ENCODE data around the gene GATA3.

The GATA3 gene

DNA sequence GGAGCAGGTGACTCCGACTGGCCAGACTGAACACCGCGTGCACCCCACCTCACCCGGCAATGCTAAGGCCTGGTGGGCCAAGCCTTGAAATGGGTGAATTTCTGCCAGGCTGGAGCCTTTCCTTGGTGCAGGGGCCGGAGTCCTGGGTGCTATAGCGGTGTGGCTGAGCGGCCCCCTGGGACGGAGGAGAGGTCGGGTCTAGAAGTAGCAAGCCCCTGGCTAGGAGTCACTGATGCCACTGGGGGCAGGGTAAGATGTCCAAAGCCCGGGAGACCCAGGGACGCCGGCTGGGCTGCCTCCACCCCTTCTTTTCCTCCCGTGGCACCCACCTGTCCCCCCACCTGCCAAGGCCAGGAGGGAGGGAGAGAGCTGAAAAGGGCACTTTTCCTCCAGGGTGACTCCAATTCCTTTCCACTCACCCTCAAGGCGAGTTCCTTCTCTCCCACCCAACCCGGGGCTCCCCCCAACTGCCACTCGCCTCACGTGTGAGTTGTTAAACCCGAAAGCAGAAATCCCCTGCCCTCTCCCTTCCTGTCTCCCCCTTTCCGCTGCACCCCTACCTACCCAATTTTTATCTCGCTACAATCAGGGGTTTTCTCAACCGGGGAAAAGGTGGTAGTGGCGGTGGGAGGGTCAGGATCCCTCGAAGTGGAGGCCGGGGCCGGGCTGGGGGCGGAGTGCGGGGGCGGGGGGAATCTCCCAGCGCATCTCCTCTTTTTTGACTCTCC is 6.0 kb upstream of the GATA3 start:
- H3K9ac ChIP-seq: no peak overlapping the region
- H4K20me1 ChIP-seq: peaks cover 0 to 97% (median 91%) of the 10 kb centered on the region in 11 experiments; a peak in 19 of 22 replicates
- H3K27me3 ChIP-seq: peaks cover 99 to 100% (median 100%) of the 10 kb centered on the region in 11 experiments

DNA sequence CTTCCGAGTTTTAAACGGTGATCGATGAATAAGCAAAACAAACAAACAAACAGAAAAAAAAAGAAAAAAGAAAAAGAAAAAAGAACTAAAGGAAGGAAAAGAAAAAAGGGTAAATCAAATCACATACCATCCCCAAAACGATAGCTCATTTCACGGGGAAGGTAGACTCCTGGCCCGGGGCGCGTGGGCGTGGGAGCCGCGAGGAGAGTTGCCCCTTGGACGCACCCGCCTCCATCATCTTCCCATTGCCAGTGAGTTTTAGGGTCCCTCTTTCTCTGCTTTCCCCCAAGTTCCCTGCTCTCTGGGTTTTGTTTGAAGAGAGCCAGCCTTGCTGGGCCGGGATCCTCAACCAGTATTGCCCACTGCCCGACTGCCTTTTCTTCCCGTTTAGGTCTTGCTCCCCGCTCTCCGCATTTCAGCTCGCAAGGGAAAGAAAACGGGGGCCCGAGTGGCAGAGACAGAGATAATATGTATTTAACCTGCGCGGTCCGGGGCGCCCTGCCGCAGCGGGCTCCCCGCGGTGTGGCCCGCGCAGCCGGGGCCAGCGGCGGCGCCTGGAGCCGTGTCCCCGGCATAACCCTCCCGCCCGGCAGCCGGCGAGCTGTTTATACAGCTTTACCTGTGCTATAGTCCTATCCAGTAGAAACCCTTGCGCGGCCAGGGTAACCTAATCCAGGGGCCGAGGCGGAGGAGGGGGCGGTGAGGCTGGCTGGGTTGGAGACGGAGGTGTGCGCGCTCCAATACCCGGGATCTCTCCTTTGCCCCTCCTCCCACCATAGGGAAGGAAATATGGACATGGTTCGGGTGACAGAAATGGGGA is 5.2 kb upstream of the GATA3 start:
- Histone ChIP-seq H3K27ac (no peak overlapping the region), H3K9me3 (replicated peaks in 1 of 11) (no peaks in the 10 kb centered on the region), H3K4me1 (peaks cover 25 to 53% (median 36%) of the 10 kb centered on the region in 10 experiments; a peak in 19 of 20 replicates), H4K20me1 (peaks cover 0 to 99% (median 84%) of the 10 kb centered on the region in 11 experiments; a peak in 19 of 22 replicates), H3K4me2 (peak overlapping the region; percentile 68 to 92 (median 77)), H3K36me3 (no peaks in the 10 kb centered on the region), H3K9ac (no peak overlapping the region), H3K27me3 (peaks cover 99 to 100% (median 100%) of the 10 kb centered on the region in 11 experiments), H3K4me3 (peak overlapping the region; percentile 13 to 62 (median 48); a peak in 17 of 20 replicates)
- TF ChIP-seq Cebpa-rat (IDR thresholded peaks at IDR 0.05): no peak

More for the DNA sequence above, 6.0 kb upstream of the GATA3 start:
- TF ChIP-seq Cebpa-rat (IDR thresholded peaks at IDR 0.05): no peak
- Histone ChIP-seq H3K4me3 (no peak overlapping the region), H3K4me1 (peaks cover 18 to 52% (median 34%) of the 10 kb centered on the region in 10 experiments; a peak in 19 of 20 replicates), H3K27ac (no peak overlapping the region), H3K9me3 (replicated peaks in 1 of 11) (peaks cover 0 to 6% (median 5%) of the 10 kb centered on the region in 11 experiments; a peak in 9 of 22 replicates), H3K4me2 (peak overlapping the region in 4 of 11 experiments; percentile 72 to 90 (median 82); a peak in 3 of 22 replicates), H3K36me3 (no peaks in the 10 kb centered on the region)

DNA sequence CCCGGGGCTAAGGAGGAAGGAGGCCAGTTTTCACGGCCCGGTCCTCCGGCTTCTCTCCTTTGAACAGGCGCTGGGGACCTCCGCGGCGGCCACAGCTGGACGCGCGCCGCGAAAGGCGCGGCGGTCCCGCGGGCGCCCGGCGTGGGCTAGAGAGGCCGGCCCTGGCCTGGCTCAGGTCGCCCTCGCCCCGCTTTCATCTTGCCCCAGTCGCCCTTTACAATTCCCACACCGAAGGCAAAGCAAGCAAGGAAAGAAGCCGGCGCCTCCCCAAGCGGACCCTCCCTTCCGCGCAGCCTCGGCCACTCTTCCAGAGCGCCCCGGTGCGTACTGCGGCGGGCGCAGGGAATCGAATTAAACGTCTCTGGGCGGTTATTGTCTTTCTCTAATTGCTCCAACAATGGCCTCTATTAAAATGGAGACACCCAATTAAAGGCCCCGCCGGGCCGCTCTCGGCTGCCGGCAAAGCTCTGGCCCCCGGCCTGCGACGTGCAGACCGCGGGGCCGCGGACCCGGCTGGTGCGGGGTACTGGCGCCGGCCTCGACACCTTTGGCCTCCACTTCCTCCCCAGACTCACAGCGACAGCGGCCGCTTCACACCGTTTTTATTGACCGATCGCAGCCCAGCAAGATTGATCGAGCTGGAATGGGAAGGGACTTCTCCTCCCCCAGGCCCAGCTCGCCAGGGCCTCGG is 4.5 kb upstream of the GATA3 start:
- H3K36me3 ChIP-seq: no peaks in the 10 kb centered on the region
- H3K27me3 ChIP-seq: peaks cover 99 to 100% (median 100%) of the 10 kb centered on the region in 11 experiments
- no peak for TF ChIP-seq Cebpa-rat (IDR thresholded peaks at IDR 0.05)
- peak overlapping the region; percentile 68 to 92 (median 77) for H3K4me2 ChIP-seq
- H3K4me1 ChIP-seq: peaks cover 28 to 52% (median 34%) of the 10 kb centered on the region in 10 experiments; a peak in 19 of 20 replicates
- H3K4me3 ChIP-seq: peak overlapping the region; percentile 13 to 62 (median 48)
- no peak overlapping the region for H3K27ac ChIP-seq
- H4K20me1 ChIP-seq: peaks cover 0 to 96% (median 78%) of the 10 kb centered on the region in 11 experiments; a peak in 19 of 22 replicates
- peak overlapping the region in 2 of 11 experiments; percentile 2 to 34; a peak in 1 of 22 replicates for H3K9ac ChIP-seq
- H3K9me3 ChIP-seq (replicated peaks in 1 of 11): peaks cover 0 to 4% (median 2%) of the 10 kb centered on the region in 11 experiments; a peak in 12 of 22 replicates

DNA sequence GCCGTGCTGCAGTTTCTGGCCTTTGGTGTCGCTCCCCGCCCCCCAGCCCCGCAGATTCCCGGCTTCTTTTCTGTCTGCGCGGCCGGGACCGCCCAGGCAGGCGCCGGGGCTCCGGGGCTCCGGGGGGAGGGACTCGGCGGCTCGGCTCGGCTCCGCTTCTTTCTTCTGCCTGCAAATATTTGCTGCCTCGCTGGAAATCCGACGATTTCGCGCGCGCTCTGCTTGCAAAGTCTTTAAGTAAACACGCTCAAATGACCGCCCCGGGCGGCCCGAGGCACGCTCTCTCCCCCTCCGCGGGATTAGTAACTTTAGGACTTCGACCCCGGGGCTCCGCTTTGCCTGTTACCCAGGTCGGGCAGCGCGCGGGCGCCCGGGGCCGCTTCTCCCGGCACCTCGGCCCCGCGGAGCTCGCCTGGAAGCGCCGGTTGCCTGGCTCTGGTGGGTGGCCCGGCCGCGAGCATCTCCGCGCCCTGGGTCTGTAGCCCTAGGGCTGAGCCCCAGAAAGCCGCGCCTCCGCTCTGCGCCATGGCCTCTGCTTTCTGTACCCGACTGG is 3.9 kb upstream of the GATA3 start:
- H3K4me3 ChIP-seq: peak overlapping the region; percentile 13 to 62 (median 48)
- H3K36me3 ChIP-seq: no peaks in the 10 kb centered on the region
- H3K4me1 ChIP-seq: peaks cover 25 to 46% (median 30%) of the 10 kb centered on the region in 10 experiments; a peak in 19 of 20 replicates
- H3K9ac ChIP-seq: peak overlapping the region in 2 of 11 experiments; percentile 2 to 34; a peak in 1 of 22 replicates
- H3K27ac ChIP-seq: no peak overlapping the region
- H3K9me3 ChIP-seq (replicated peaks in 1 of 11): peaks cover 0 to 10% (median 8%) of the 10 kb centered on the region in 11 experiments; a peak in 14 of 22 replicates
- no peak for TF ChIP-seq Cebpa-rat (IDR thresholded peaks at IDR 0.05)
- H3K4me2 ChIP-seq: peak overlapping the region; percentile 68 to 92 (median 77)
- peaks cover 99 to 100% (median 100%) of the 10 kb centered on the region in 11 experiments for H3K27me3 ChIP-seq
- peaks cover 0 to 95% (median 74%) of the 10 kb centered on the region in 11 experiments; a peak in 19 of 22 replicates for H4K20me1 ChIP-seq

DNA sequence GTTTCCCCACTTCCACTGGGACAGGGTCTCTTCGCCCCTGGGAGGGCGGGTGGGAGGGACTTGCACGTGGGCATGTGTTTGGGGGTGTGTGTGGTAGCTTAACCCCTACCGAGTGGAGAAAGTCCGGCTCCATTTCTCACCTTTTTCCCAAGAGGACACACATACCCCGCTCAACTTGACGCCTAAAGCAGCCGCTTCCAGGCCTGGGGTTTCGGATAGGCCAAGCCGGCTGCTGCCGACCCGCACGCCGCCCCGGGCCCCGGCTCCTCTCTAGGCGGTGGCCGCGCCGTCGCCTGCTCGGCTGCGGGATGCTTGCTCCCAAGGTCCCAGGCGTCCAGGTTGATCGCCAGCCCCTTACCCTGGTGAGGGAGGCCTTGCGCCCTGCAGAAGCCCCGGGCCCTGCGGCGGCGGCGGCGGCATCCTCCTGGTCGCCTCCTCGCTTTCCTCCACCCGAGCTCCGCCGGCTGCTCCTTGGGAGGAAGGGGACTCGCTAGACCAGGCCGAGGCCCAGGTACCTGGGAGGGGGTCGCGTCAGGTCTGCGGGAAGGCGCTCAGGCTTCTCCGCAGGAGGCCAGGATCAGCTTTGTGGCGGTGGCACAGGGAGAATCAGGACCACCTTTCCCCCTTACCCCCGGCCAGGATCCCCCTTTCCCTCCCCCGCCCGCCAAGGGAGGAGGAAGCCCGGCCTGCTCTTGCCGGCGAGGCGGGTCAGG is 3.2 kb upstream of the GATA3 start:
- Histone ChIP-seq H4K20me1 (peaks cover 0 to 95% (median 72%) of the 10 kb centered on the region in 11 experiments; a peak in 19 of 22 replicates), H3K27ac (no peak overlapping the region), H3K27me3 (peaks cover 99 to 100% (median 100%) of the 10 kb centered on the region in 11 experiments), H3K4me2 (peak overlapping the region in 6 of 11 experiments; percentile 14 to 92 (median 84); a peak in 6 of 22 replicates), H3K9ac (no peak overlapping the region), H3K4me1 (peaks cover 25 to 45% (median 30%) of the 10 kb centered on the region in 10 experiments; a peak in 19 of 20 replicates), H3K4me3 (0 out of 20 replicates have a peak overlapping the region, but pooled peaks of 1 of the 10 experiments have one; percentile 41), H3K9me3 (replicated peaks in 1 of 11) (peaks cover 0 to 14% (median 13%) of the 10 kb centered on the region in 11 experiments; a peak in 14 of 22 replicates), H3K36me3 (no peaks in the 10 kb centered on the region)
- no peak for TF ChIP-seq Cebpa-rat (IDR thresholded peaks at IDR 0.05)

DNA sequence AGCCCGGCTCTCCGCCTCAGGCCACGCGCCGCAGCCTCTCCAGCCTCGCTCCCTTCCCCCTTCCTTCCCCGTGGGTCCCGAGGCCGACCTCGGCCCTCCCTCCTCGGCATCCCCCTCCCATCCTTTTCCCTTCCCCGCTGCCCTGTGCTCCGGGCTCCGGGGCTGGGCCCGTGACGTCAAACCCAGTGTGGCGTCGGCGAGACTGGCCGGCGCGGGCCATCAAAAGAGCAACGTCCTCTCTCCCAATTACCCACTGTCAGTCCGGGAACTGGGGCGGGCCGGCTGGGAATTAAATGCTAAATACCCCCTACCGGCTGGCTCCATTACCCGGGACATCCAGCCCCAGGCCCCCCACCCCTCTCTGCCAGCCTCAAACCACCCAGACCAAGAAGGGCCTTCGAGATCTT is 2.6 kb upstream of the GATA3 start:
- Histone ChIP-seq H3K4me2 (no peak overlapping the region), H3K9ac (no peak overlapping the region), H3K27ac (no peak overlapping the region), H3K36me3 (no peaks in the 10 kb centered on the region), H4K20me1 (peaks cover 0 to 93% (median 67%) of the 10 kb centered on the region in 11 experiments; a peak in 19 of 22 replicates), H3K27me3 (peaks cover 99 to 100% (median 100%) of the 10 kb centered on the region in 11 experiments), H3K4me1 (peaks cover 25 to 45% (median 30%) of the 10 kb centered on the region in 10 experiments; a peak in 19 of 20 replicates), H3K4me3 (no peak overlapping the region), H3K9me3 (replicated peaks in 1 of 11) (peaks cover 0 to 14% (median 13%) of the 10 kb centered on the region in 11 experiments; a peak in 14 of 22 replicates)
- no peak for TF ChIP-seq Cebpa-rat (IDR thresholded peaks at IDR 0.05)

DNA sequence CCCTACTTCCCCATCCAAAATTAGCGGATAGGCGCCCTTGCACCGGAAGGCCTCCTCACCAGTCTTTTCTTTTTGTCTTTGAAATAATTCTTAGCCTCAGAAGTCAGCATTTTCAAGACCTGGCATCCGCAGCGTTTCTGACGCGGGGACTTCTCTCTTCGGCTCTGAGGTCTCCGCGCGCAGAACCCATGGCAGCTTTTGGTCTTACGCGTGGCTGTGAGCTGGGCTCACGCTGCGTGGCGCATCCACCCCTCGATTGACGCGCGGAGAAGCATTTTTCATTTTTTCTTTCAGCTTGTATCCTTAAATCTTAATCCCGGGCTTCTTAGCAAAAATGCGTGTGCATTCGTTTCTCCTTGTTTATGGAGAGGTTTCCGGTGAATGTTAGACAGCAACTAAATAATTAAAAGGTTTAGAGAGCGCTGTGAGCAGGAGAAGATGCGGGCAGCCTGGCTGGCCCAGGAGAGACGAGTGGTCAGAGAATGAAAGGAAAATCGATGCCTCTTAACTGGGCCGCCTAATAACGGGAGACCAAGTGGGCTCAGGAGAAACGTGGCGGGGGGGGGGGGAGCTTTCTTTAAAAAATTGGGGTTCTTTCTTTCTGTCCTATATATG is 2.0 kb upstream of the GATA3 start:
- peaks cover 0 to 14% (median 13%) of the 10 kb centered on the region in 11 experiments; a peak in 14 of 22 replicates for H3K9me3 ChIP-seq (replicated peaks in 1 of 11)
- no peaks in the 10 kb centered on the region for H3K36me3 ChIP-seq
- H3K27ac ChIP-seq: no peak overlapping the region
- TF ChIP-seq Cebpa-rat (IDR thresholded peaks at IDR 0.05): no peak
- H3K9ac ChIP-seq: no peak overlapping the region
- peaks cover 0 to 87% (median 64%) of the 10 kb centered on the region in 11 experiments; a peak in 19 of 22 replicates for H4K20me1 ChIP-seq
- no peak overlapping the region for H3K4me3 ChIP-seq
- peaks cover 25 to 45% (median 30%) of the 10 kb centered on the region in 10 experiments; a peak in 19 of 20 replicates for H3K4me1 ChIP-seq
- no peak overlapping the region for H3K4me2 ChIP-seq
- peaks cover 99 to 100% (median 100%) of the 10 kb centered on the region in 11 experiments for H3K27me3 ChIP-seq
